GM18951 (cell line): Measurements from ENCODE around the gene NUP188.
"Not testable (repeated sequence)": the region's sequence is repeated elsewhere in the genome, so short reads cannot be mapped to it uniquely, and the experiment has no call there.

Source experiments
- POLR2A ChIP-seq: IDR thresholded peaks from 4 replicates; pipeline ENCODE4 v1.6.1; 2011; ENCODE audit warnings: mild to moderate bottlenecking; ENCODE audit not compliant: insufficient read length, insufficient read depth; ENCODE audit errors: extremely low read depth
- in situ Hi-C: fragments of 300-500 bp; cut with MboI; formaldehyde crosslinking; loops from one replicate; pipeline ENCODE4 v1.12.0; 2022; ENCODE audit warnings: low sequenced_read_pairs, mixed read lengths, inconsistent platforms; ENCODE audit not compliant: unreplicated experiment

NUP188 gene

DNA sequence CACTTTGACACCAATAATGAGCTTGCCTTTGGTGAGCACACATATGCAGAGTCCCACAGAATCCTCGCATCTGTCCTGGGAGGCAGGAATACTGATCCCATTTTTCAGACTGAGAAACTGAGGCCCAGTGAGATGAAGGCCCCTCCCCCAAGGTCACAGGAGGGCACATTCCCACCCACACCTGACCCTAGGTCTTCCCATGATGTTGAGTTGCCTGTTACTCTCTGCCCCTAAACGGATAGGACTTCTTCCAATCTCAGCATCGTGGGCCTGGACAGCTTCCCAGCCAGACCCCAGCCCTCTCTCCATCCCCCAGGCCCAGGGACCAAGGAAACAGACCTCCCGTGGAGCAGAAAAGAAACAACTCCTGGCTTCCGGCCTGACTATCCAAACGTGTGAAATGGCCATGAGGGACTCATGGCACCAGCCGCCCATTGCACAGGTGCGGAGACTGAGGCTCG, 79.8 kb downstream of the NUP188 start:
- TF ChIP-seq POLR2A, result no peak
- in situ Hi-C loops, result no loop called here

DNA sequence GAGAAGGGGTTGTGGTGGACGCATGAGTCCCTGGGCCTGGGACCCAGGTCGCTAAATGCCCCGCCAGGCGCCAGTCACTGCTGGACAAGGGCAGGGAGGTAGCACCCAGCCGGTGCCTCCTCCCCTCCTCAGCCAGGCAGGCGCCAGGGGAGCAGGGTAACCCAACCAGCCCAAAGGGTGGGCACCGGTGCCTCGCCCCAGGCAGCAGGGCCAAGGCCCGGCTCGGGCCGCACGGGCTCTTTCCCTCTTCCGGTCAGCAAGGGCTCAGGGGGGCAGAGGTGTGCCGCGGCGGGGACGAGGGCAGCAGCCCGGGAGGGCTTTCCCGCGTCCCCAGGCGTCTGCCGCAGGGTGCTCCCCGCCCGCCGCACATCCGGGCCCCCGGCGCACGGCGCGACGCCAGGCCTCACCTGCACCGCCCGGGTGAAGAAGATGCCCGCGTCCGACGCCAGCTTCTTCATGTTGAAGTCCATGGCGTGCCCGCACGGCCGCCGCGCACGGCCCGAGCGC, 80.2 kb downstream of the NUP188 start:
- in situ Hi-C loops, result no loop called here
- no peak for TF ChIP-seq POLR2A

DNA sequence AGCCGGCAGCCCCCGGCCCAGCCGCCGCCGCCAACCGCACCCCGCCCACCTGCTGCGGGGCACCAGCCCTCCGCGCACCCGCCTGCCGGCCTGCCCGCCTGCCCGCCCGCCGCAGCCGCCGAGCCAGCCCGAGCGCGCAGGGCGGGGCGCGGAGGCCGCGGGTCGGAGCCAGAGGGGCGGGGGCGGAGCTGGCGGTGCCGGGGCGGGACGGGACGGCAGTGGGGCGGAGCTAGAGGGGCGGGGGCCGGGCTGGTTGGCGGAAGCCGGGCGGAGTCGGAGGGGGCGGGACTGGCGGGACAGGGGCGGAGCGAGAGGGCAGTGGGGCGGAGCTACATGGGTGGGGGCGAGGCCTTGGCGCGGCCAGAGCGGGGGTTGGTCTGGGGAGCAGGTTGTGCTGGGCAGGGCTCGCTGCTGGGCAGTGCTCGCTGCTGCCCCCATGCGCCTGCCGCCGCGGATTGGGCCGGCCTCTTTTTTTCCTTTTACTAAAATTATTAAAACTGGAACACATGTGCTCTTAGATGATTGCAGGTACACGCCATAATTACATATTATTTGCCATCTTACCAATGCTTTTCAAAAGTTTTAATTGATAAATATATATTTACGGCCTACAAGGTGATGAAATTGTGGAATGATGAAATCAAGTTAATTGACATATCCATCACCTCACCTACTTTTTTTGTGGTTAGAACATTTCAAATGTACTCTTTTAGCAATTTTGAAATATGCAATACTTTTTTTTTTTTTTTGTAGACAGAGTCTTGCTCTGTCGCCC, 80.9 kb downstream of the NUP188 start, which contains the start of gene SH3GLB2:
SH3GLB2 (minus strand) TSS at position 140 of the 775 bp plus-strand sequence. CDS start 177 bp downstream, outside the sequence.
- TF ChIP-seq POLR2A, result peak; percentile 66
- in situ Hi-C loops, result no loop called here

DNA sequence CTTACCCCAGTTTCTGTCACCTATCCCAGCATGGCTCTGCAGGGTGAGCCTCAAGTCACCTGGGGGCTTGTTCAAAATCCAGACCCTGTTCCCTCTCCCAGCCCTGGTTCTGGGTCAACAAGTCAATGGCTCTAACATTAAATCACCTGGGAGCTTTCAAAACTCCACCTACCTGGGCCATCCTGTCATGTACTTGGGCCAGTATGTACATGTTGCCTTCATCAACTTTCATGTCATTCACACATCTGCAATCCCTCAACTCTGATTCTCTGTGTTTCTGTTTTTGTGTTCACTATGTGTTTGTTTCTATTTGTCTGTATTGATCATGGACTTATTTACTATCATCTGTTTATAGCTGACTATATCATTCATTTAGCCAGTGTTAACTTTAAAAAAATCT, 82.7 kb downstream of the NUP188 start:
- no peak for TF ChIP-seq POLR2A
- in situ Hi-C loops, result no loop called here

DNA sequence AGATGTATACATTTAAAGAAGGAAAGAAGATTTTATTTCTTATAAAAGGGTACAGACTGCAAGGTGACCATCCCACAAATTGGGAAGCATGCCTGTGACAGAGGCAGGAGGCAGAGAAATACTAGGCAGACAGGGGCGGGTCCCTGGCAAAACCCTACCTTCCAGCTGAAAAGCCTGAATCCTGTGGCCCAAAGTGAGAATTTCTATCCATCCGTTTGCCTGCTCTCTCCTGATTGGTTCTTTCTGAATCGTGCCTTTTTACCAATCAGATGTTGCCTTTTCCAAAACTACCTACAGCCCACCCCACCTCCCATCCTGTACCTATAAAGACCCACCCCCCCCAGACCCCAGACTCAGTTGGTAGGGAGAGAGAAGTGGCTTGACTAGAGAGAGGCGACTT, 84.0 kb downstream of the NUP188 start:
- no peak for TF ChIP-seq POLR2A

DNA sequence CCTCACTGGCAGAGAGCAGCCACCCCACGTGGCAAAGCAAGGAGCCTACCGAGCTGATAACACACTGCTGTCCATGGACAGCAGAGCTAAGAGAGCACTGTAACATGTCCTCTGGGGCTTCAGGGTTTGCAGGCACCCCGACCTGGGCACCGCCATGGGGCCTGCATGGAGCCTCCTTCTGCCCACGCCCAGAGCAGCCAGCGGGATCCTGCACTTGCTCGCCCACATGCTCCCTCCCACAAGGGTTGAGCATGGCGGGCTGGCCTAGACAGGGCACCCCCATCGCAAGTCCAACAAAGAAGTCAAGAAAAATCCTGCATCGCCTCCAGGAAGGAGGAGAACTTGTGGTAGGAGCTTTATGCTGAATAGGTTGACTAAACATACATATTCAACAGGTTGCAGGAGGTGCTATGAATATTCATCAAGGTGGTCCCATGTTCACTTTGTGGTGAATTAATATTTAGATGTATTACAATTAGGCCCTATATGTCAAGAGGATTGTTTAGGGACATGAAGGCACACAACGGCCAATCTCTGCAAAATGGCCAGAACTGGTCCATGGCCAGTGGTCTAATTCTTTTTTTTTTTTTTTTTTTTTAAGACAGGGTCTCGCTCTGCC, 85.2 kb downstream of the NUP188 start:
- in situ Hi-C loops, result no loop called here
- no peak for TF ChIP-seq POLR2A

More for the DNA sequence above, 84.0 kb downstream of the NUP188 start:
- in situ Hi-C loops, result no loop called here

DNA sequence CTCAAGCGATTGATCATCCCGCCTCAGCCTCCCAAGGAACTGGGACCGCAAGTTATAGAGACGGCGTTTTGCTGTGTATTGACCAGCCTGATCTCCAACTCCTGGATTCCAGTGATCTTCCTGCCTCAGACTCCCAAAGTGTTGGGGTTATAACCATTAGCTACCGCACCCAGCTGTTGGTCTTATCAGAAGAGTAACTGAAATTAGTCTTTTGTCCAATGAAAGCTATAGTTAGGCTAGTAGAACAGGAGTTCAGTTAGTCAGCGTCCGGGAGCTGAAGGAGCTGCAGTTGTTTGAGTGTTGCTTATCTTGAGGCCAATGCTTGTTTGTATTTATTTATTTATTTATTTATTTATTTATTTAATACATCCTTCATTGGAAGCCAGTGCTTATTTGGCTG, 85.7 kb downstream of the NUP188 start:
- TF ChIP-seq POLR2A, result no peak
- in situ Hi-C loops, result no loop called here

DNA sequence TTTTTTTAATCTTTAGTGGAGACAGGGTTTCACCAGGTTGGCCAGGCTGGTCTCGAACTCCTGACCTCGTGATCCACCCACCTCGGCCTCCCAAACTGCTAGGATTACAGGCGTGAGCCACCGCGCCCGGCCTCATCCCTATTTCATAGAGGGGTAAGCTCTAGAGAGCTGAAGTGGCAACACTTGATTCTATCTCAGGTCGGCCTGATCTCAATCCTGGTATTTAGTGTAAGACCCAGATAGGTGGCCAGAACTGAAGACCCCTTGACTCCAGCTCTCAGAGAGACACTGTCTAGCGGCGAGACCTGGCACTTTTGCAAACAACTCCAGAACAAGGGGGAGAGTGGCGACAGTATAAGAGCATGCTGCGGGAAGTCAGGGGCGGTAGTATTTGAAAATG, 88.3 kb downstream of the NUP188 start:
- in situ Hi-C loops, result not testable (repeated sequence)

DNA sequence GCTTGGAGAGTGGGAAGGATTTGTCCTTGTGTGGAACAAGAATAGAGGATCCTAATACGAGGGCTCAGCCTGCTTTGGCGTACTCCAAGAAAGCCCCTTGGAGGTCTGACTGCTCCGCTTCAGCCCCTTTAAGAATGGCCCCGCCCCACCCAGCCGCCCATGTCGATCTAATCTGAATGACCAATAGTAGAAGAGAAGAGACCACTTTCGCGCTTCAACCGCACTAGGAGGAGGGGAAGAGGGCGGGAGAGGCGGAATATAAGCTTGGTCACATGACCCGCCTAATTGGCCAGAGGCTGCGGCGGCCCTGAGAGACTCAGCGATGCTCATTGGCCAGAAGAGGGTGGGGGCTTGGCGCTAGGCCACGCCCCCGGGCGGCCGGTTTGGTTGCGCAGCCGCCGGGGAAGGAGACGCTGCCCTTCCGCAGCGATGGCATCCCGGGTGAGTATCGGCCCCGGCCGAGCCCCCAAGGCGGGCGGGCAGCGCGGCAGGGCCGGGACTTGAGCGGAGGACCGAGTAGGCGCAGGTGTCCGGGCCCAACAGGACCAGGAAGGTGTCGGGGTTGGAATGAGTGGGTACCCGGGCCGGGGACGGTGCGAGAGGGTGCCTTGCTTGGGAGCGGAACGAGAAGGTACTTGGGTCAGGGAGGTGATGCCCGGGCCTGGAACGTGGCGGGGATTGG, 88.9 kb downstream of the NUP188 start, which contains the start of gene MIGA2:
MIGA2 (plus strand) TSS at position 386 of the 682 bp plus-strand sequence. CDS start 3,969 bp downstream, outside the sequence.
- in situ Hi-C loops, result no loop called here
- TF ChIP-seq POLR2A, result peak; percentile 94

DNA sequence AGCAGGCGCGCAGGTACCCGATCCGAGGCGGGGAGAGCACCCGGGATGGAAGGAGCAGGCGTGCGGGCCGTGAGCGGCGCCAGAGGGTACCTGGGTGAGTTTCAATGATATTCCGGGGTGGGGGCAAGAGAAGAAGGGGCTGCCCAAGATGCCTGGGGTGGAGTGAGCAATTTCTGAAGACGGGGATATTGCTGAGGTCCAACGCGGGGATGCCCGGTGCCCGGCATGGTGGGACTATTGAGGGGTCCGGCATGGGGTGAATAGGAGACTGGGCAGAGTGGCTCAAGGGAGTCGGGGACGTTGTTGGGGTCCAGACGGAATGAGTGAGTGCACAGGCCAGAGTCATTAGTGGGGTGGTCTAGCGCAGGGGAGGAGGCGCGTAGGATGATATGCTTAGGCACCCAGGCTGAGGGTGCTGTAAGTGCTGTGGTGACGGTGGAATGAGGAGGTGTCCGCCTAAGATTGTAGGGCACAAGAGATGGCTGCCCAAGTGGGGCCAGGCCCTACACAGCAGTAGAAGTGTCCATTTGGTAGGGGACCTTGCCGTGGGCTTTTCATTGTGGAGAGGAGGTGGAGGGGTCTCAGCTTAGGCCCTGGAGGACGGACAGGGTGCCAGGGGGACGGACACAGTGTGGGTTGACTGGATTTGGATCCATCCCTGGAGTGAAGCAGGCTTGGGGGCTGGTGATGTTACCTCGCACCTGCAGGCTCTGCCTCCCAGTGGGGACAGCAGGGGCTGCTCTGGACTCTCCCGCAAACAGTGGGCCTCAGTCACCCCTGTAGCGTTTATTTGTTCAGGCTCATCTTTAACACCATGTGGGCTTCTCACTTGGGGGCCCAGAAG, 89.6 kb downstream of the NUP188 start:
- in situ Hi-C loops, result no loop called here
- no peak for TF ChIP-seq POLR2A

DNA sequence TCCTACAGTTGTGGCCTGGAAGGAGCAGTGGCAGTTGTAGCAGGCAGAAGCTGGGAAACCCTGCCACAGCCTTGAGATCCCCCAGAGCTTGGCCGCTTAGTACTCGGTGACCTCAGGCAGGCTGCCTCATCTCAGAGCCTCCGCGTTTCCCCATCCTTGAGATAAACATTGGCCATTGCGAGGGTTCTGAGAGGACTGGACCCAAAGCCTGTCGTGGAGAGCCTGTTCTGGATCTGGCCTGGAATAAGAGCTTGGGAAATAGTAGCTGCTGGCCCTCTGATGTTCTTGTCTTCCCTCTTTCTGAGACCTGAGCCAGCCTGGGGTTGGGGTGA, 90.2 kb downstream of the NUP188 start:
- TF ChIP-seq POLR2A, result no peak
- in situ Hi-C loops, result no loop called here

DNA sequence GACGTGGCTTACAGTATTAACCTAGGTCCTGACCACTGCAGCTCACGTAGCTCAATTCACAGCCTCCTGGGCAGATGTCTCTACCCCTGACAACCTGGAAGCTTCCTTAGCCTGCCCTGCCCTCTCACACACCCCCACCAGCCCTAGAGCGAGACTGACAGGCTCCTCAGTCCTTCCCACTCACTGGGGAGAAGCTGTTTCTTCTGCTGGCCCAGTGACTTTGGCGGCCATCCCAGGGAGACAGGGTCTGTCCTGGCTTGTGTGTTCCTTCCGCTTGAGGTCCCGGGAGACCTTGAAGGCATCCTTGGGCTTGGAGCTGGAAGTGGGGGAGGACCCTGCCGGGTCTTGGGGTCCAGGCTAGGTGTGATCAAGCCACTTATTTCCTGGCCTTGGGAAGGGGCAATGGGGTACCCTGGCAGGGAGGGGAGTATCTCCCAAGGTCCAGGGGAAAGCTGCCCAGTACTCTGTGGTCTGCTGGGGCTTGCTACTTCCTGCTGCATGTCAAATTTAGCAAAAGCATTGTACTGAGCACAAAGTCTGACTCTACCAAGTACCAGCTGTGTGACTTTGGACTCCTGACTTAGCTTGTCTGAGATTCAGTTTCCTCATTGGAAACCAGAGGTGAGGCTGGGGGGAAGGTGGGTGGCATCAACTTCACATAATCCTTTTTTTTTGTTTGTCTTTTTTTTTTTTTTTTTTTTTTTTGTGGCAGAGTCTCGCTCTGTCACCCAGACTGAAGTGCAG, 90.8 kb downstream of the NUP188 start:
- in situ Hi-C loops, result no loop called here
- no peak for TF ChIP-seq POLR2A
